Measurements from ENCODE around the gene PASK. TPM values are rescaled to one million over a fixed set of nuclear protein-coding genes. Genes with fewer than 3 reads are reported as not detected.

The PASK gene
- polyA plus RNA-seq, 1 donor from 2014 or later: 26.0 TPM

DNA sequence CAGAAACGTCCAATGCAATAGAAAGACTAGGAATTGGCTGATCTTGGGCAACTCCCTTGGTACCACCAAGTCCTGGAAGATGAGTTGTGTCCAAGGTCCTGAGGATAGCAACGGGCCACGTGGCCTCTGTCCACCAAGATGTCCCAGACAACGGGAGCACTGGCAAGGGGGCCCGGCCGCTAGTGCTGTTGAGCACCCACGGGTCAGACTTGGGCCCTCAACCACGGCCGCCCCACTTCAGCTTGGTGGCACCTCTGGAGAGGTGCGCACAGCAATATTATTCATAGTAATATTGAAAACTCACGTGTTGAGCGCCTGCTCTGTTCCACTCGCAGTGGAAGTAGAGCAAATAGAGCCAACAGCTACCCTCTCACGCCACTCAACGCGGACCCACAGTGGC lies 19.0 kb downstream of the PASK start:
- Histone ChIP-seq H2AFZ (ENCODE audit: low read depth, low read length) (no peak overlapping the region), H3K9ac (ENCODE audit: low read length) (no peak overlapping the region), H3K27ac (ENCODE audit: low read length) (no peak overlapping the region), H3K36me3 (ENCODE audit: insufficient read depth, low read length) (no peaks in the 10 kb centered on the region), H3F3A (ENCODE audit: insufficient read depth, low read length, poor library complexity, severe bottlenecking) (no peaks in the 10 kb centered on the region), H3K4me3 (ENCODE audit: low read length) (no peak overlapping the region), H3K79me2 (replicated peaks; ENCODE audit: insufficient read depth, low read length) (no peaks in the 10 kb centered on the region), H3K4me2 (ENCODE audit: low read length) (no peak overlapping the region), H3K9me3 (ENCODE audit: low read length) (no peaks in the 10 kb centered on the region), H3K27me3 (ENCODE audit: insufficient read depth, low read depth, low read length) (no peaks in the 10 kb centered on the region), H4K20me1 (ENCODE audit: insufficient read depth) (no peaks in the 10 kb centered on the region), H3K9me2 (ENCODE audit: insufficient read depth, low read length) (no peaks in the 10 kb centered on the region)
- TF ChIP-seq REST (IDR thresholded peaks at IDR 0.05; ENCODE audit: borderline replicate concordance) (no peak), TAF1 (IDR thresholded peaks at IDR 0.05; ENCODE audit: low read depth) (no peak), MXI1 (conservative IDR thresholded peaks at IDR 0.05; ENCODE audit: poor library complexity, severe bottlenecking) (no peak), CTCF (IDR thresholded peaks at IDR 0.05; ENCODE audit: poor library complexity, severe bottlenecking) (no peak), EZH2 (IDR thresholded peaks at IDR 0.05; ENCODE audit: borderline replicate concordance, insufficient read depth, low read length, poor library complexity, severe bottlenecking) (no peak)

- Histone ChIP-seq H3F3A (ENCODE audit: insufficient read depth, low read length, poor library complexity, severe bottlenecking) (no peaks in the 10 kb centered on the region), H3K79me2 (replicated peaks; ENCODE audit: insufficient read depth, low read length) (no peaks in the 10 kb centered on the region), H3K9me2 (ENCODE audit: insufficient read depth, low read length) (no peaks in the 10 kb centered on the region), H4K20me1 (ENCODE audit: insufficient read depth) (no peaks in the 10 kb centered on the region), H3K9ac (ENCODE audit: low read length) (no peak overlapping the region), H3K27ac (ENCODE audit: low read length) (no peak overlapping the region), H3K27me3 (ENCODE audit: insufficient read depth, low read depth, low read length) (no peaks in the 10 kb centered on the region), H3K4me3 (ENCODE audit: low read length) (no peak overlapping the region), H3K36me3 (ENCODE audit: insufficient read depth, low read length) (no peaks in the 10 kb centered on the region), H3K9me3 (ENCODE audit: low read length) (no peaks in the 10 kb centered on the region), H2AFZ (ENCODE audit: low read depth, low read length) (no peak overlapping the region), H3K4me2 (ENCODE audit: low read length) (no peak overlapping the region)
- TF ChIP-seq EZH2 (IDR thresholded peaks at IDR 0.05; ENCODE audit: borderline replicate concordance, insufficient read depth, low read length, poor library complexity, severe bottlenecking): no peak
- no peak for TF ChIP-seq RAD21 (conservative IDR thresholded peaks at IDR 0.05)
- no peak for TF ChIP-seq SMC3 (conservative IDR thresholded peaks at IDR 0.05; ENCODE audit: poor library complexity)
- no peak for TF ChIP-seq TAF1 (IDR thresholded peaks at IDR 0.05; ENCODE audit: low read depth)
- TF ChIP-seq EP300 (conservative IDR thresholded peaks at IDR 0.05; ENCODE audit: poor library complexity, severe bottlenecking): no peak
- no peak for TF ChIP-seq REST (IDR thresholded peaks at IDR 0.05; ENCODE audit: borderline replicate concordance)
- TF ChIP-seq POLR2AphosphoS5 (IDR thresholded peaks at IDR 0.05): no peak
- TF ChIP-seq MXI1 (conservative IDR thresholded peaks at IDR 0.05; ENCODE audit: poor library complexity, severe bottlenecking): no peak
- no peak for TF ChIP-seq CTCF (IDR thresholded peaks at IDR 0.05; ENCODE audit: poor library complexity, severe bottlenecking)
Measured at GRCh38 chr2:241129086-241129871, 20.0 kb downstream of the PASK start.
